ENCODE results near the gene CACNA2D3.

The CACNA2D3 gene

DNA sequence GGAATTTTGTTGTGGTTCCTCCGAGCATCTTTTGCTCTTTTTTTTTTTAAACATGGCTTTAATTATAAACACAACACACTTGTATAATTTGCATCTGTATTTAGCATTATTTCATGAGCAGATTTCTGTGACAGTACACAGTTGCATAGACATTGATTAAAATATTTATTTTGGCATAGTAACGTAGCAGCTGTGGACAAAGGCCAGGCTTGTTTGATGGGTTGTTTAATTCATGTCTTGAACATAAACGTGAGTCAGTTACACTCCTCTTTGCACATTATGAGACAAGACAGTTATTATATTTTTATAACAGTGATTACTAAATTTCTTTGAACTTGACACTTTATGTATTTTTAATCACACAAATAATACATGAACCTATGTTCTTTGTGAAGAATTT, 182.5 kb downstream of the CACNA2D3 start:
- no peak overlapping the region for H3K4me3 ChIP-seq (ENCODE audit: low read depth, low read length)
- no peaks in the 10 kb centered on the region for H3K36me3 ChIP-seq (ENCODE audit: control insufficient read depth, insufficient read depth, low read length)
- H3K4me1 ChIP-seq = peaks cover 11% of the 10 kb centered on the region
- no peak overlapping the region for H3K4me2 ChIP-seq (ENCODE audit: low read length)
- no peaks in the 10 kb centered on the region for H3K27me3 ChIP-seq (ENCODE audit: control insufficient read depth, insufficient read depth, low read length)
- no peak overlapping the region for H2AFZ ChIP-seq
- no peak overlapping the region for H3K9ac ChIP-seq
- H3K27ac ChIP-seq = no peak overlapping the region
- no peaks in the 10 kb centered on the region for H3K9me3 ChIP-seq (ENCODE audit: control insufficient read depth, low read length)
- no peaks in the 10 kb centered on the region for H3K79me2 ChIP-seq
- no peak for TF ChIP-seq CTCF (IDR thresholded peaks at IDR 0.05)

DNA sequence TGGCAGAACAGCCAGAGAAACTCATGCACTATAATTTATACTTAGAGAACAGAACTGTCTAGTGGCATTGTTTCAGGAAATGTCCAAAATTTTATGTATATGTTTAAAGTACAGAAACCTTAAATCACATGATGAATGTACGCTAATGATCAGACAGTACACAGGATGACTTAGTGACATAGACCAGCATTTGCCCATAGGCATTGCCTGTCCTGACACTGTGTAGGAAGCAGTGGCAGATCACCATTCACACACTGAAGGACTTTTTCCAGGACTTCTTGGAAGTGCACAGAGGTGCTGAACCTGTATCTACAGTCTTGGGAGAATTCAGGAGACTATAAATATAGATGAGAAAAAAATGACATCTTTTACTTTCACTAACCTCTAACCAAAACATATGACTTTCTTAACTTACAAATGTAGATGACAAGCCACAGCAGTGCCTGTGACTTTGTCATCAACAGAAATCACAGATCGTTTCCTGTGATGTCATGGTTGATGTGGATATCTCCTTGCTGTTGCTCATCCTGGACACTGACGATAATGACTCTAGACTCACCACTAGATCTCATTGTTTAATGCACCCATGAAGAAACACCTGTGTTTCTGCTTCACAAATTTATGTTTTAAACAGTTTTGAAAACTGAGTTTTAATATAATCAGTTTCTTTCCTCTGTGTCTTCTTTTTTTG, 183.2 kb downstream of the CACNA2D3 start:
- no peak overlapping the region for H3K4me3 ChIP-seq (ENCODE audit: low read depth, low read length)
- no peak overlapping the region for H3K27ac ChIP-seq
- no peaks in the 10 kb centered on the region for H3K36me3 ChIP-seq (ENCODE audit: control insufficient read depth, insufficient read depth, low read length)
- no peaks in the 10 kb centered on the region for H3K27me3 ChIP-seq (ENCODE audit: control insufficient read depth, insufficient read depth, low read length)
- no peak for TF ChIP-seq CTCF (IDR thresholded peaks at IDR 0.05)
- H3K9ac ChIP-seq = no peak overlapping the region
- no peak overlapping the region for H2AFZ ChIP-seq
- no peak overlapping the region for H3K4me2 ChIP-seq (ENCODE audit: low read length)
- no peaks in the 10 kb centered on the region for H3K79me2 ChIP-seq
- no peaks in the 10 kb centered on the region for H3K9me3 ChIP-seq (ENCODE audit: control insufficient read depth, low read length)
- H3K4me1 ChIP-seq = peaks cover 12% of the 10 kb centered on the region

- Histone ChIP-seq H2AFZ (no peak overlapping the region), H3K79me2 (no peaks in the 10 kb centered on the region), H3K27ac (no peak overlapping the region), H3K9ac (no peak overlapping the region), H3K9me3 (ENCODE audit: control insufficient read depth, low read length) (no peaks in the 10 kb centered on the region), H3K4me1 (peaks cover 12% of the 10 kb centered on the region), H3K36me3 (ENCODE audit: control insufficient read depth, insufficient read depth, low read length) (no peaks in the 10 kb centered on the region), H3K4me2 (ENCODE audit: low read length) (no peak overlapping the region), H3K4me3 (ENCODE audit: low read depth, low read length) (no peak overlapping the region), H3K27me3 (ENCODE audit: control insufficient read depth, insufficient read depth, low read length) (no peaks in the 10 kb centered on the region)
- TF ChIP-seq CTCF (IDR thresholded peaks at IDR 0.05) = no peak
Measured at GRCh38 chr3:54307566-54308180, 185.3 kb downstream of the CACNA2D3 start.

DNA sequence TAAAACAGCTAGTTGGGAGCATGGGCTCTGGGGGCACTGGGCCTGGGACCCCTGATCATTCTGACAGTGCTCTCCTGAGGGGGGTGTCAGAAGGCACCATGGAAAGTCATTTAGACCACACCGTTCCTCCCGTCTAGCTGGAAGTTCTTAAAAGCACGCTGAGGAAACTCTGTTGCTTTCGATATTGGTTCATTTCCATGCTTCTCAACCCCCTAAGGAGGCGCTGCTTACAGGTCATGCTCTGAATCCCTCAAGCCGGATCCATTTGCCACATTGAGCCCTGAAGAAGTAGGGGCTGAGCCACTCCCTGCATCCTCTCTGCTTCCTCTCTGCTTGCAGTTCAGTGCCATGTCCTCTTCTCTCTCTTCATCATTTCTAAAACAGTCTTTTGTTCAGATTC, 187.2 kb downstream of the CACNA2D3 start:
- Histone ChIP-seq H3K27ac (no peak overlapping the region), H3K9me3 (ENCODE audit: control insufficient read depth, low read length) (no peaks in the 10 kb centered on the region), H3K36me3 (ENCODE audit: control insufficient read depth, insufficient read depth, low read length) (no peaks in the 10 kb centered on the region), H3K4me3 (ENCODE audit: low read depth, low read length) (no peak overlapping the region), H3K27me3 (ENCODE audit: control insufficient read depth, insufficient read depth, low read length) (no peaks in the 10 kb centered on the region), H3K9ac (no peak overlapping the region), H3K79me2 (no peaks in the 10 kb centered on the region), H3K4me2 (ENCODE audit: low read length) (no peak overlapping the region), H3K4me1 (peaks cover 17% of the 10 kb centered on the region), H2AFZ (peak overlapping the region; percentile 18)
- peak; percentile 11 for TF ChIP-seq CTCF (IDR thresholded peaks at IDR 0.05)

Measured in parathyroid adenoma (tissue), 2 donors.